Keratinocyte (primary cell): Measurements from ENCODE around the gene TRIM47.

ENCODE experiments used
- CTCF ChIP-seq, 3 experiments: IDR thresholded peaks in 1 of 3; conservative IDR thresholded peaks in 1 of 3; optimal IDR thresholded peaks in 1 of 3; 2 replicates in 2 of 3; 3 replicates in 1 of 3; pipeline versions ENCODE3 to v1.5.1; 2011; ENCODE audit warnings: low read length in 3 of 3, mild to moderate bottlenecking in 3 of 3, moderate library complexity in 2 of 3, control low read depth in 1 of 3, inconsistent platforms in 1 of 3; ENCODE audit not compliant: insufficient read depth in 2 of 3; ENCODE audit errors: extremely low read depth in 1 of 3
- EZH2 ChIP-seq: IDR thresholded peaks from one replicate; pipeline ENCODE4 v1.6.1; 2012; ENCODE audit warnings: inconsistent platforms, mild to moderate bottlenecking, low read length, moderate library complexity

GRCh38 chr17:75854101-75854748 is 24.2 kb downstream of the TRIM47 start:
- no peak for TF ChIP-seq CTCF (optimal IDR thresholded peaks at IDR 0.05 in 1 of 3, IDR thresholded peaks at IDR 0.05 in 1 of 3, conservative IDR thresholded peaks at IDR 0.05 in 1 of 3; ENCODE audit: extremely low read depth in 1 of 3, insufficient read depth in 2 of 3, low read length in 3 of 3)
- TF ChIP-seq EZH2 = no peak
